ENCODE results near the gene LILRB2.
"Not testable (repeated sequence)": the region's sequence is repeated elsewhere in the genome, so short reads cannot be mapped to it uniquely, and the experiment has no call there.

DNA sequence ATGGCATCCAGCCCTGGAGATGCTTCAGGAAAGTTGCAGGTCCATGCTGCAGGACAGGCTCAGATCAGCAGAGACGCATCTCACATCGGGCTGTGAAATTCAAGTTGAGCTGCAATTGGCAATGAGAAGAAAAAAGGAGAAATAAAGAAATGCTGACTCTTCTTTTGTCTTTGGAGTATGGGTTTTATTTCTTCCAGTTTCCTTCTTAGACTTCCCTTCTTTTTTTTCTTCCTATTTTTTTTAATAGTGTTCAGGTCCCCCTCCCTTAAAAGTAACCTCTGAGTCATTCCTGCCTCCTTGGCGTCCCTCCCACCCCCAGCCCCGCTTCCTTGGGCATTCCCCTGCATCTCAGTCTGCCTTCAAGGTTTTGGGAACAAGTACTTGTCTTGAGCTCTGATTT lies 9.3 kb downstream of the LILRB2 start:
- not testable (repeated sequence) for TF ChIP-seq CTCF, POLR2A (IDR thresholded peaks at IDR 0.05)
